Raji (cell line): Measurements from ENCODE around the gene SNCG.

Experiments
- POLR2A ChIP-seq: IDR thresholded peaks from 2 replicates; pipeline ENCODE4 v1.6.1; 2011; ENCODE audit warnings: low read depth, low read length, control low read depth; ENCODE audit not compliant: insufficient read depth

The SNCG gene

GRCh38 chr10:86955501-86956194 lies 2.8 kb upstream of the SNCG start:
- TF ChIP-seq POLR2A: no peak

- no peak for TF ChIP-seq POLR2A
These were observed 2.1 kb upstream of the SNCG start for GRCh38 chr10:86956195-86956847.

- TF ChIP-seq POLR2A: no peak
These were observed 1.5 kb upstream of the SNCG start for GRCh38 chr10:86956848-86957448.

- no peak for TF ChIP-seq POLR2A
These were observed 806 bp upstream of the SNCG start, which contains the start of gene MMRN2 for GRCh38 chr10:86957471-86958115. Gene MMRN2, minus strand, starts transcription at chr10:86957615. Its CDS starts 74 bp downstream, at chr10:86957541.

GRCh38 chr10:86958901-86959736 lies 720 bp downstream of the SNCG start:
- TF ChIP-seq POLR2A: no peak

- TF ChIP-seq POLR2A: no peak
These were observed 1.3 kb downstream of the SNCG start for GRCh38 chr10:86959737-86960002.

- TF ChIP-seq POLR2A: no peak
These were observed 1.8 kb downstream of the SNCG start for GRCh38 chr10:86960003-86960862.

GRCh38 chr10:86960863-86961434 lies 2.5 kb downstream of the SNCG start:
- no peak for TF ChIP-seq POLR2A

- no peak for TF ChIP-seq POLR2A
These were observed 3.2 kb downstream of the SNCG start for GRCh38 chr10:86961481-86962091.

- TF ChIP-seq POLR2A: no peak
These were observed 4.0 kb downstream of the SNCG start for GRCh38 chr10:86962136-86962980.

- no peak for TF ChIP-seq POLR2A
These were observed 4.5 kb downstream of the SNCG start for GRCh38 chr10:86962981-86963310.

- TF ChIP-seq POLR2A: no peak
These were observed 5.0 kb downstream of the SNCG start for GRCh38 chr10:86963341-86963919.
